K562 (cell line): ENCODE data around the gene SART3. TPM values are rescaled to one million over a fixed set of nuclear protein-coding genes. Genes with fewer than 3 reads are reported as not detected.

ENCODE experiments used
- ATAC-seq: fragments of 200-7000 bp; cut with Tn5 transposase; 3 replicates; pipeline ENCODE4 v1.9.1; 2020; ENCODE audit warnings: moderate library complexity
- BruUV-seq: library from RNA; stranded (reverse); fragments of 400-500 nt; replicated peaks from 2 replicates; lab custom pipeline; 2021; lab: Mats Ljungman, UMichigan
- CTCF ChIA-PET: fragments of 300-600 bp; formaldehyde crosslinking; extraction: SDS; loops from one replicate; lab custom pipeline; 2021; ENCODE audit warnings: low intra/inter-chr PET ratio; lab: Yijun Ruan, JAX
- POLR2A ChIA-PET: fragments of 300-600, 350-650 bp; sonication (Branson Sonifier 250); formaldehyde crosslinking; extraction: SDS; loops from one replicate; lab custom pipeline; 2021; ENCODE audit warnings: antibody characterized with exemption, inconsistent platforms; lab: Yijun Ruan, JAX
- DNase-seq, 4 experiments: peaks; one replicate each; pipeline versions ENCODE4 v3.0.0 to v3.0.0-alpha.2; 2011 to 2018; ENCODE audit warnings: low spot score in 3 of 4, mixed read lengths in 3 of 4; ENCODE audit errors: extremely low read depth in 1 of 4
- FAIRE-seq: peaks from 2 replicates; lab custom pipeline; 2011; peaks lifted over from hg19 to GRCh38; lab: Jason Lieb, UNC
- H2AFZ ChIP-seq: 2 replicates; pipeline ENCODE4 v1.6.0; 2011; ENCODE audit warnings: low read depth, low read length, control low read depth, inconsistent platforms
- H3K27ac ChIP-seq: fragments of 200-600 bp; 3 replicates; pipeline ENCODE4 v1.8.0; 2011; ENCODE audit warnings: low read depth, mild to moderate bottlenecking, control low read depth, inconsistent platforms, low read length, moderate library complexity, mixed read lengths; ENCODE audit errors: extremely low read depth
- H3K27me3 ChIP-seq, 2 experiments: fragments of 300-600 bp in 1 of 2; 2 replicates in 1 of 2; 3 replicates in 1 of 2; pipeline versions ENCODE4 v1.6.0 to v1.8.0; 2011; ENCODE audit warnings: inconsistent platforms in 2 of 2, low read length in 2 of 2, mild to moderate bottlenecking in 1 of 2, mixed read lengths in 1 of 2, moderate library complexity in 1 of 2; ENCODE audit not compliant: control insufficient read depth in 2 of 2, insufficient read depth in 2 of 2
- H3K36me3 ChIP-seq: fragments of 300-600 bp; 3 replicates; pipeline ENCODE4 v1.8.0; 2011; ENCODE audit warnings: mild to moderate bottlenecking, low read length, inconsistent platforms; ENCODE audit not compliant: control insufficient read depth, insufficient read depth
- H3K4me1 ChIP-seq, 2 experiments: fragments of 200-600 bp in 1 of 2; replicated peaks in 1 of 2; 2 replicates in 1 of 2; 3 replicates in 1 of 2; pipeline versions ENCODE4 v1.5.1 to v1.8.0; 2011; ENCODE audit warnings: inconsistent platforms in 2 of 2, low read length in 2 of 2, mild to moderate bottlenecking in 1 of 2, mixed read lengths in 1 of 2, moderate library complexity in 1 of 2; ENCODE audit not compliant: control insufficient read depth in 2 of 2, insufficient read depth in 2 of 2
- H3K4me2 ChIP-seq: 2 replicates; pipeline ENCODE4 v1.6.1; 2011; ENCODE audit warnings: low read length, control low read depth, inconsistent platforms, mixed read lengths; ENCODE audit not compliant: insufficient read depth
- H3K4me3 ChIP-seq: fragments of 200-600 bp; sonication (generic), shearing (Covaris generic); 2 replicates; pipeline ENCODE4 v1.5.1; 2016; ENCODE audit warnings: control low read depth, inconsistent platforms
- H3K79me2 ChIP-seq: fragments of 200-600 bp; 3 replicates; pipeline ENCODE4 v1.8.0; 2011; ENCODE audit warnings: low read length, inconsistent platforms; ENCODE audit not compliant: control insufficient read depth, insufficient read depth
- H3K9ac ChIP-seq, 2 experiments: 2 replicates each; pipeline versions ENCODE4 v1.6.0 to v1.6.1; 2011; ENCODE audit warnings: low read depth in 2 of 2, low read length in 2 of 2, control low read depth in 1 of 2, inconsistent platforms in 1 of 2, mild to moderate bottlenecking in 1 of 2, mixed read lengths in 1 of 2; ENCODE audit not compliant: insufficient read depth in 1 of 2
- H3K9me1 ChIP-seq: one replicate; pipeline ENCODE4 v1.6.0; 2011; ENCODE audit warnings: inconsistent platforms, mild to moderate bottlenecking, low read length, moderate library complexity; ENCODE audit not compliant: control insufficient read depth, insufficient read depth
- H3K9me3 ChIP-seq: replicated peaks from 2 replicates; pipeline ENCODE4 v1.5.1; 2011; ENCODE audit warnings: low read depth, low read length, inconsistent platforms; ENCODE audit not compliant: control insufficient read depth, insufficient read depth
- H4K20me1 ChIP-seq: replicated peaks from 2 replicates; pipeline ENCODE4 v1.6.1; 2011; ENCODE audit warnings: low read length, inconsistent platforms, mixed read lengths; ENCODE audit not compliant: control insufficient read depth, insufficient read depth
- CBX5 ChIP-seq: IDR thresholded peaks from 2 replicates; pipeline ENCODE4 v1.6.1; 2014; ENCODE audit warnings: low read depth, borderline replicate concordance
- CREBBP ChIP-seq: IDR thresholded peaks from one replicate; pipeline ENCODE4 v1.6.1; 2012; ENCODE audit warnings: low read depth, mild to moderate bottlenecking, control low read depth, inconsistent platforms, low read length
- E2F4 ChIP-seq: sonication (generic); formaldehyde crosslinking; IDR thresholded peaks from 2 replicates; pipeline ENCODE4 v1.8.0; 2022; ENCODE audit warnings: mild to moderate bottlenecking, low read depth, missing genetic modification reagents
- E4F1 ChIP-seq: fragments of 250-450 bp; sonication (Bioruptor Pico); IDR thresholded peaks from 2 replicates; pipeline ENCODE4 v1.5.0; 2021; ENCODE audit warnings: mild to moderate bottlenecking, borderline replicate concordance
- EGR1 ChIP-seq: fragments of 450-650 bp; conservative IDR thresholded peaks from 2 replicates; pipeline ENCODE4 v1.6.1; 2017; ENCODE audit warnings: mild to moderate bottlenecking
- ETV6 ChIP-seq, 3 experiments: fragments of 150-350 bp in 1 of 3; sonication (generic) in 1 of 3; formaldehyde crosslinking in 1 of 3; IDR thresholded peaks; 2 replicates each; pipeline versions ENCODE4 v1.6.1 to v1.8.0; 2014 to 2022; ENCODE audit warnings: borderline replicate concordance in 2 of 3, low read depth in 2 of 3, antibody characterized with exemption in 1 of 3, low read length in 1 of 3, mild to moderate bottlenecking in 1 of 3, missing genetic modification reagents in 1 of 3
- KLF13 ChIP-seq: fragments of 450-650 bp; IDR thresholded peaks from 2 replicates; pipeline ENCODE4 v1.6.1; 2016; ENCODE audit warnings: missing genetic modification characterization, low read depth, mild to moderate bottlenecking, missing compliant biosample characterization, moderate library complexity, borderline replicate concordance
- LEF1 ChIP-seq: fragments of 450-650 bp; IDR thresholded peaks from 2 replicates; pipeline ENCODE4 v1.6.1; 2016; ENCODE audit warnings: mild to moderate bottlenecking
- MIER1 ChIP-seq: fragments of 450-650 bp; IDR thresholded peaks from 2 replicates; pipeline ENCODE4 v1.6.1; 2016; ENCODE audit warnings: antibody characterized with exemption, mild to moderate bottlenecking, low read depth
- MYNN ChIP-seq, 2 experiments: sonication (generic); formaldehyde crosslinking in 1 of 2; IDR thresholded peaks; 2 replicates each; pipeline versions ENCODE4 v1.5.0 to v1.6.1; 2016 to 2020; ENCODE audit warnings: antibody characterized with exemption in 1 of 2, missing genetic modification reagents in 1 of 2
- SAP30 ChIP-seq: fragments of 200-600 bp; sonication (generic); IDR thresholded peaks from 2 replicates; pipeline ENCODE4 v1.6.1; 2012; ENCODE audit warnings: borderline replicate concordance, low read depth, mild to moderate bottlenecking, moderate library complexity, low read length, control low read depth, inconsistent platforms; ENCODE audit not compliant: insufficient read depth, poor library complexity, severe bottlenecking
- SETDB1 ChIP-seq: IDR thresholded peaks from one replicate; pipeline ENCODE4 v1.6.1; 2012; ENCODE audit warnings: low read length, control low read depth, inconsistent platforms
- SMARCB1 ChIP-seq: IDR thresholded peaks from 2 replicates; pipeline ENCODE4 v1.6.1; 2011; ENCODE audit warnings: improper control_type of control experiment, low read depth; ENCODE audit not compliant: insufficient read length
- SMARCC2 ChIP-seq: fragments of 450-650 bp; IDR thresholded peaks from 2 replicates; pipeline ENCODE4 v1.6.1; 2017; ENCODE audit warnings: antibody characterized with exemption, moderate library complexity, mild to moderate bottlenecking, low read depth
- TCF3 ChIP-seq: sonication (generic); formaldehyde crosslinking; IDR thresholded peaks from 2 replicates; pipeline ENCODE4 v1.4.0; 2020; ENCODE audit warnings: mild to moderate bottlenecking, missing genetic modification reagents
- TRIM28 ChIP-seq: fragments of 450-650 bp; IDR thresholded peaks from 2 replicates; pipeline ENCODE4 v1.6.1; 2017
- ZNF124 ChIP-seq: sonication (generic); formaldehyde crosslinking; IDR thresholded peaks from 2 replicates; pipeline ENCODE4 v1.8.1; 2022; ENCODE audit warnings: missing genetic modification reagents
- ZNF695 ChIP-seq: fragments of 450-650 bp; formaldehyde crosslinking; IDR thresholded peaks from 2 replicates; pipeline ENCODE4 v1.4.0; 2020; ENCODE audit warnings: mild to moderate bottlenecking, moderate library complexity
- WGBS: fragments of 100-300 bp; shearing (Covaris generic); methylation state at CpG from one replicate; pipeline ENCODE4 v1.1.6; 2016; ENCODE audit warnings: low coverage, mixed read lengths; ENCODE audit not compliant: insufficient coverage; ENCODE audit errors: missing lambda C conversion rate; 5-methylcytosine and 5-hydroxymethylcytosine counted together
- in situ Hi-C: fragments of 300-500 bp; cut with MboI; formaldehyde crosslinking; loops from 4 replicates; pipeline ENCODE4 v1.15.0; 2018; ENCODE audit warnings: inconsistent platforms, mixed read lengths
- intact Hi-C: fragments of 100-400 bp; cut with micrococcal nuclease; formaldehyde crosslinking; loops from 2 replicates; pipeline ENCODE4 v1.14.2; 2022
- polyA plus RNA-seq, 8 experiments: library from polyadenylated mRNA; depleted of rRNA in 4 of 8; stranded (reverse) in 5 of 8; unstranded in 3 of 8; fragments of >200 nt; fragmentation: Nextera tagmentation in 2 of 8; fragmentation: Illumina TruSeq in 1 of 8; extraction: Ambion mirVana in 2 of 8; extraction: Trizol in 1 of 8; gene quantifications; 2 replicates each; pipeline versions ENCODE4 v1.2.1 to v1.2.3, GENCODE V29; 2011 to 2014; ENCODE audit warnings: inconsistent platforms in 1 of 8, missing spikeins in 1 of 8
- total RNA-seq, 7 experiments: library from RNA; depleted of rRNA in 6 of 7; stranded (reverse); fragments of >200 nt in 6 of 7; fragmentation: Illumina TruSeq in 2 of 7; extraction: Trizol in 2 of 7; gene quantifications; 2 replicates each; pipeline versions ENCODE4 v1.2.1 to v1.2.3, GENCODE V29; 2011 to 2021; ENCODE audit warnings: low replicate concordance in 1 of 7
- TF ChIP-seq, protein P1 (sequence below): fragments of 450-650 bp; IDR thresholded peaks from 2 replicates; pipeline ENCODE4 v1.6.1; 2016; ENCODE audit warnings: missing biosample characterization, missing genetic modification characterization

SART3 gene
- total and polyA plus RNA-seq, 9 of the 15 experiments (the other 6 are each of a cell fraction or from before 2014, with no cell fraction given), result 8.9 to 167 (median 56.7) TPM

DNA sequence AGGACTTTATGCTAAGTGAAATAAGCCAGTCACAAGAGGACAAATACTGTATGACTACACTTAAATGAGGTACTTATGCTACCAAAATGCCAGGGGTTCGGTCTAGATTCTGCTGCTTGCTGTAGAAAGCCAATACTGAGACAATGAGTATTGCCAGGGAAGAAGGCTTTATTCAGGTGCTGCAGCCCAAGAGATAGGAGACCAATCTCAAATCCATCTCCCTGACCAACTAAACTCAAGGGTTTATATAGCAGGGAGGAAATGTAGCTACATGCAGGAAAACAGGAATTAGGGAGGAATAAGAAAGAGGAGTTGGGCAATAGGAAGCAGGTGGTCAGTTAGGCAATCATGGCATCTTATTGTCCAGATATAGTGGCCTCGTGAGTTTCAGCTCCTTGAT, 58.1 kb downstream of the SART3 start:
- no peak for ATAC-seq
- H3K4me1 ChIP-seq, result no peaks in the 10 kb centered on the region
- no peak overlapping the region for H3K4me3 ChIP-seq
- intact Hi-C loops (no loop called here), in situ Hi-C loops (no loop called here)
- no peaks in the 10 kb centered on the region for H3K9me1 ChIP-seq
- no peaks in the 10 kb centered on the region for H3K36me3 ChIP-seq
- DNase-seq, result no peak
- WGBS, result 0% methylated on average over 2 of the region's 2 CpGs
- H3K9me3 ChIP-seq, result peaks cover 9% of the 10 kb centered on the region; the same call in 1 of the 2 replicates
- no peaks in the 10 kb centered on the region for H4K20me1 ChIP-seq
- POLR2A ChIA-PET, result no interaction called here
- FAIRE-seq, result no peak
- H3K4me2 ChIP-seq, result no peak overlapping the region
- no peak overlapping the region for H2AFZ ChIP-seq
- no peak overlapping the region for H3K27ac ChIP-seq
- H3K9ac ChIP-seq, result no peak overlapping the region
- BruUV-seq, result no TSS peak
- H3K79me2 ChIP-seq, result no peaks in the 10 kb centered on the region
- CTCF ChIA-PET, result no interaction called here
- peaks cover 9 to 18% of the 10 kb centered on the region in 2 experiments; a peak in 4 of 5 replicates for H3K27me3 ChIP-seq
- TF ChIP-seq SMARCB1 (no peak), MIER1 (no peak), ZNF124 (CRISPR knock-in tag) (peak; percentile 97), CBX5 (peak; percentile 64; the same call in 1 of the 2 replicates), ZNF695 (CRISPR knock-in tag) (no peak), SMARCC2 (no peak), TCF3 (no peak), CREBBP (no peak), EGR1 (no peak), LEF1 (no peak), E2F4 (CRISPR knock-in tag) (no peak), SETDB1 (no peak), SAP30 (no peak), TRIM28 (0 out of 2 replicates have a peak, but pooled peaks have one; percentile 21), MYNN (IDR thresholded peaks at IDR 0.05) (no peak), MYNN (CRISPR knock-in tag; IDR thresholded peaks at IDR 0.05) (no peak), KLF13 (tag) (no peak), E4F1 (CRISPR knock-in tag) (no peak), ETV6 (IDR thresholded peaks at IDR 0.05; ENCODE audit: borderline replicate concordance in 1 of 2, low read depth in 2 of 2, low read length in 1 of 2) (no peak), ETV6 (CRISPR knock-in tag; IDR thresholded peaks at IDR 0.05; ENCODE audit: borderline replicate concordance) (no peak)
- TF ChIP-seq, protein P1, sequence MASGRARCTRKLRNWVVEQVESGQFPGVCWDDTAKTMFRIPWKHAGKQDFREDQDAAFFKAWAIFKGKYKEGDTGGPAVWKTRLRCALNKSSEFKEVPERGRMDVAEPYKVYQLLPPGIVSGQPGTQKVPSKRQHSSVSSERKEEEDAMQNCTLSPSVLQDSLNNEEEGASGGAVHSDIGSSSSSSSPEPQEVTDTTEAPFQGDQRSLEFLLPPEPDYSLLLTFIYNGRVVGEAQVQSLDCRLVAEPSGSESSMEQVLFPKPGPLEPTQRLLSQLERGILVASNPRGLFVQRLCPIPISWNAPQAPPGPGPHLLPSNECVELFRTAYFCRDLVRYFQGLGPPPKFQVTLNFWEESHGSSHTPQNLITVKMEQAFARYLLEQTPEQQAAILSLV (tag), result no peak
